Measurements from ENCODE around the gene CACNA1C. TPM values are rescaled to one million over a fixed set of nuclear protein-coding genes. Genes with fewer than 3 reads are reported as not detected.

CACNA1C gene
- total RNA-seq, 1 donor from 2014 or later = 1.6 TPM

GRCh38 chr12:2690348-2691005, 637.7 kb downstream of the CACNA1C start:
- no peak for TF ChIP-seq CTCF (conservative IDR thresholded peaks at IDR 0.05)
- Mint-ChIP-seq H3K27me3 (ENCODE audit: low read depth) (peaks cover 49% of the 10 kb centered on the region), H3K4me1 (peaks cover 27% of the 10 kb centered on the region), H3K36me3 (ENCODE audit: low read depth) (no peaks in the 10 kb centered on the region), H3K9me3 (no peaks in the 10 kb centered on the region), H3K27ac (ENCODE audit: unreplicated experiment) (no peak overlapping the region), H3K4me3 (peak overlapping the region; percentile 95)
- DNase-seq (ENCODE audit: low read depth, low spot score) = no peak

- Mint-ChIP-seq H3K4me1 (peaks cover 27% of the 10 kb centered on the region), H3K36me3 (ENCODE audit: low read depth) (no peaks in the 10 kb centered on the region), H3K9me3 (no peaks in the 10 kb centered on the region), H3K27ac (ENCODE audit: unreplicated experiment) (peak overlapping the region; percentile 88), H3K4me3 (peak overlapping the region; percentile 95), H3K27me3 (ENCODE audit: low read depth) (peaks cover 54% of the 10 kb centered on the region)
- TF ChIP-seq CTCF (conservative IDR thresholded peaks at IDR 0.05) = peak; percentile 66
- peak; percentile 55 for DNase-seq (ENCODE audit: low read depth, low spot score)
Measured at GRCh38 chr12:2691006-2691344, 638.2 kb downstream of the CACNA1C start.

GRCh38 chr12:2691345-2692071, 638.7 kb downstream of the CACNA1C start:
- Mint-ChIP-seq H3K27me3 (ENCODE audit: low read depth) (peaks cover 59% of the 10 kb centered on the region), H3K36me3 (ENCODE audit: low read depth) (no peaks in the 10 kb centered on the region), H3K9me3 (no peaks in the 10 kb centered on the region), H3K4me1 (peaks cover 27% of the 10 kb centered on the region), H3K27ac (ENCODE audit: unreplicated experiment) (peak overlapping the region; percentile 88), H3K4me3 (peak overlapping the region; percentile 95)
- no peak for TF ChIP-seq CTCF (conservative IDR thresholded peaks at IDR 0.05)
- DNase-seq (ENCODE audit: low read depth, low spot score) = peak; percentile 33

- no peak overlapping the region for H3K27ac Mint-ChIP-seq (ENCODE audit: unreplicated experiment)
- peak overlapping the region; percentile 87 for H3K4me3 Mint-ChIP-seq
- TF ChIP-seq CTCF (conservative IDR thresholded peaks at IDR 0.05) = no peak
- no peaks in the 10 kb centered on the region for H3K9me3 Mint-ChIP-seq
- H3K27me3 Mint-ChIP-seq (ENCODE audit: low read depth) = peaks cover 65% of the 10 kb centered on the region
- H3K36me3 Mint-ChIP-seq (ENCODE audit: low read depth) = no peaks in the 10 kb centered on the region
- peaks cover 27% of the 10 kb centered on the region for H3K4me1 Mint-ChIP-seq
- DNase-seq (ENCODE audit: low read depth, low spot score) = no peak
Measured at GRCh38 chr12:2692080-2692479, 639.3 kb downstream of the CACNA1C start.

- no peaks in the 10 kb centered on the region for H3K36me3 Mint-ChIP-seq (ENCODE audit: low read depth)
- DNase-seq (ENCODE audit: low read depth, low spot score) = no peak
- peak; percentile 30 for TF ChIP-seq CTCF (conservative IDR thresholded peaks at IDR 0.05)
- no peaks in the 10 kb centered on the region for H3K9me3 Mint-ChIP-seq
- H3K27ac Mint-ChIP-seq (ENCODE audit: unreplicated experiment) = no peak overlapping the region
- H3K27me3 Mint-ChIP-seq (ENCODE audit: low read depth) = peaks cover 78% of the 10 kb centered on the region
- peaks cover 21% of the 10 kb centered on the region for H3K4me1 Mint-ChIP-seq
- peak overlapping the region; percentile 74 for H3K4me3 Mint-ChIP-seq
Measured at GRCh38 chr12:2693244-2693860, 640.6 kb downstream of the CACNA1C start.
